KOPT-K1 (cell line): ENCODE measurements around the gene RP9.
"Not testable (repeated sequence)": the region's sequence is repeated elsewhere in the genome, so short reads cannot be mapped to it uniquely, and the experiment has no call there.

Experiments
- H3K27ac ChIP-seq: fragments of 200-600 bp; sonication (generic); 2 replicates; pipeline ENCODE4 v1.5.1; 2016; ENCODE audit warnings: antibody characterized with exemption, mild to moderate bottlenecking, low read depth, low read length; ENCODE audit not compliant: poor library complexity, severe bottlenecking
- H3K36me3 ChIP-seq: fragments of 200-600 bp; sonication (generic); 2 replicates; pipeline ENCODE4 v1.5.1; 2017; ENCODE audit warnings: antibody characterized with exemption, mild to moderate bottlenecking, low read length, moderate library complexity; ENCODE audit not compliant: insufficient read depth
- H3K9me3 ChIP-seq: fragments of 200-600 bp; sonication (generic); 2 replicates; pipeline ENCODE4 v1.5.1; 2017; ENCODE audit warnings: antibody characterized with exemption, low read length, mild to moderate bottlenecking; ENCODE audit not compliant: insufficient read depth, poor library complexity, severe bottlenecking

Gene RP9

GRCh38 chr7:33118383-33118782 is 9.2 kb upstream of the RP9 start:
- no peaks in the 10 kb centered on the region for H3K36me3 ChIP-seq
- H3K9me3 ChIP-seq, result peaks cover 20% of the 10 kb centered on the region
- no peak overlapping the region for H3K27ac ChIP-seq

- H3K9me3 ChIP-seq, result peaks cover 20% of the 10 kb centered on the region
- no peaks in the 10 kb centered on the region for H3K36me3 ChIP-seq
- H3K27ac ChIP-seq, result no peak overlapping the region
Observed at GRCh38 chr7:33114976-33115375, 5.8 kb upstream of the RP9 start.

- Histone ChIP-seq H3K27ac (no peak overlapping the region), H3K9me3 (no peaks in the 10 kb centered on the region), H3K36me3 (no peaks in the 10 kb centered on the region)
Observed at GRCh38 chr7:33111614-33112013, 2.4 kb upstream of the RP9 start.

- H3K36me3 ChIP-seq, result no peaks in the 10 kb centered on the region
- H3K27ac ChIP-seq, result no peak overlapping the region
- H3K9me3 ChIP-seq, result no peaks in the 10 kb centered on the region
Observed at GRCh38 chr7:33109758-33110238, 594 bp upstream of the RP9 start.

- H3K36me3 ChIP-seq, result peaks cover 7% of the 10 kb centered on the region
- no peaks in the 10 kb centered on the region for H3K9me3 ChIP-seq
- H3K27ac ChIP-seq, result peak overlapping the region; percentile 72
Observed at GRCh38 chr7:33108554-33109004, 625 bp downstream of the RP9 start.

- no peaks in the 10 kb centered on the region for H3K9me3 ChIP-seq
- H3K36me3 ChIP-seq, result peaks cover 19% of the 10 kb centered on the region
- H3K27ac ChIP-seq, result no peak overlapping the region
Observed at GRCh38 chr7:33107136-33108066, 1.8 kb downstream of the RP9 start.

GRCh38 chr7:33101906-33102305 is 7.3 kb downstream of the RP9 start:
- Histone ChIP-seq H3K9me3 (no peaks in the 10 kb centered on the region), H3K36me3 (peaks cover 74% of the 10 kb centered on the region), H3K27ac (no peak overlapping the region)

- Histone ChIP-seq H3K9me3 (no peaks in the 10 kb centered on the region), H3K36me3 (peaks cover 85% of the 10 kb centered on the region), H3K27ac (no peak overlapping the region)
Observed at GRCh38 chr7:33100770-33101169, 8.4 kb downstream of the RP9 start.

- Histone ChIP-seq H3K9me3 (no peaks in the 10 kb centered on the region), H3K36me3 (peaks cover 94% of the 10 kb centered on the region), H3K27ac (no peak overlapping the region)
Observed at GRCh38 chr7:33099154-33099940, 9.9 kb downstream of the RP9 start.

- peaks cover 66% of the 10 kb centered on the region for H3K36me3 ChIP-seq
- not testable (repeated sequence) for H3K27ac ChIP-seq, H3K9me3 ChIP-seq
Observed at GRCh38 chr7:33094745-33095275, 14.4 kb downstream of the RP9 start.

- H3K27ac ChIP-seq, result no peak overlapping the region
- no peaks in the 10 kb centered on the region for H3K9me3 ChIP-seq
- H3K36me3 ChIP-seq, result peaks cover 50% of the 10 kb centered on the region
Observed at GRCh38 chr7:33093266-33093665, 15.9 kb downstream of the RP9 start.

GRCh38 chr7:33091641-33092191 is 17.5 kb downstream of the RP9 start:
- Histone ChIP-seq H3K27ac (no peak overlapping the region), H3K36me3 (peaks cover 35% of the 10 kb centered on the region), H3K9me3 (no peaks in the 10 kb centered on the region)

GRCh38 chr7:33091111-33091531 is 18.1 kb downstream of the RP9 start:
- Histone ChIP-seq H3K9me3 (peaks cover 2% of the 10 kb centered on the region), H3K36me3 (peaks cover 29% of the 10 kb centered on the region), H3K27ac (no peak overlapping the region)

- H3K9me3 ChIP-seq, result peaks cover 4% of the 10 kb centered on the region
- peaks cover 14% of the 10 kb centered on the region for H3K36me3 ChIP-seq
- no peak overlapping the region for H3K27ac ChIP-seq
Observed at GRCh38 chr7:33089142-33089541, 20.1 kb downstream of the RP9 start.

- peaks cover 1% of the 10 kb centered on the region; the same call in 1 of the 2 replicates for H3K36me3 ChIP-seq
- peaks cover 4% of the 10 kb centered on the region for H3K9me3 ChIP-seq
- H3K27ac ChIP-seq, result no peak overlapping the region
Observed at GRCh38 chr7:33087858-33088257, 21.3 kb downstream of the RP9 start.
